Prostate gland (tissue), 2 donors: Measurements from ENCODE around the gene AMBP.

ENCODE experiments used
- POLR2A ChIP-seq: fragments of 450-650 bp; IDR thresholded peaks from one replicate; pipeline ENCODE4 v1.6.1; 2016; ENCODE audit warnings: antibody characterized with exemption, mild to moderate bottlenecking
- POLR2AphosphoS5 ChIP-seq: sonication (generic); formaldehyde crosslinking; IDR thresholded peaks from one replicate; pipeline ENCODE4 v1.6.1; 2017; ENCODE audit warnings: antibody characterized with exemption
- TF ChIP-seq, protein P1 (sequence below), 4 experiments: fragments of 200-600 bp in 2 of 4; fragments of 450-650 bp in 2 of 4; sonication (generic) in 2 of 4; IDR thresholded peaks; 1 replicate in 3 of 4; 2 replicates in 1 of 4; pipeline ENCODE4 v1.5.1; 2016 to 2019; ENCODE audit warnings: antibody characterized with exemption in 4 of 4, mild to moderate bottlenecking in 2 of 4, moderate library complexity in 2 of 4

DNA sequence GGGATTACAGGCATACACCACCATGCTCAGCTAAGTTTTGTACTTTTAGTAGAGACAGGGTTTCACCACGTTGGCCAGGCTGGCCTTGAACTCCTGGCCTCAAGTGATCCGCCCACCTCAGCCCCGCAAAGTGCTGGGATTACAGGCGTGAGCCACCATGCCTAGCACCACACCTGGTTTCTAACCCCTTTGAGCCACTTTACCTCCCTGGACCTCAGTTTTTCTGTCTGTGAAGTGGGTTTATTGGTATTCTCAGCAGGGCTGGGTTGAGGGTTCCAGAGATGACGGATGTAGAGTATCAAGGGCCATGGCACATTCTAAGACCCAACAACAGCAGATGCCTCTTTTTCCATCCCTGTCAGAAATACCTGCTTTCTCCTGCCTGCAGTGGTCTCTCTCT is 38.6 kb downstream of the AMBP start:
- TF ChIP-seq POLR2A = no peak
- TF ChIP-seq, protein P1, sequence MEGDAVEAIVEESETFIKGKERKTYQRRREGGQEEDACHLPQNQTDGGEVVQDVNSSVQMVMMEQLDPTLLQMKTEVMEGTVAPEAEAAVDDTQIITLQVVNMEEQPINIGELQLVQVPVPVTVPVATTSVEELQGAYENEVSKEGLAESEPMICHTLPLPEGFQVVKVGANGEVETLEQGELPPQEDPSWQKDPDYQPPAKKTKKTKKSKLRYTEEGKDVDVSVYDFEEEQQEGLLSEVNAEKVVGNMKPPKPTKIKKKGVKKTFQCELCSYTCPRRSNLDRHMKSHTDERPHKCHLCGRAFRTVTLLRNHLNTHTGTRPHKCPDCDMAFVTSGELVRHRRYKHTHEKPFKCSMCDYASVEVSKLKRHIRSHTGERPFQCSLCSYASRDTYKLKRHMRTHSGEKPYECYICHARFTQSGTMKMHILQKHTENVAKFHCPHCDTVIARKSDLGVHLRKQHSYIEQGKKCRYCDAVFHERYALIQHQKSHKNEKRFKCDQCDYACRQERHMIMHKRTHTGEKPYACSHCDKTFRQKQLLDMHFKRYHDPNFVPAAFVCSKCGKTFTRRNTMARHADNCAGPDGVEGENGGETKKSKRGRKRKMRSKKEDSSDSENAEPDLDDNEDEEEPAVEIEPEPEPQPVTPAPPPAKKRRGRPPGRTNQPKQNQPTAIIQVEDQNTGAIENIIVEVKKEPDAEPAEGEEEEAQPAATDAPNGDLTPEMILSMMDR (IDR thresholded peaks at IDR 0.05) = no peak
- TF ChIP-seq POLR2AphosphoS5 = no peak
